GM12878 (cell line): Measurements from ENCODE around the gene BTBD19. TPM values are rescaled to one million over a fixed set of nuclear protein-coding genes. Genes with fewer than 3 reads are reported as not detected.

ENCODE experiments used
- FOS ChIP-seq: IDR thresholded peaks from 3 replicates; pipeline ENCODE4 v1.6.1; 2011; ENCODE audit warnings: borderline replicate concordance; ENCODE audit not compliant: insufficient read length; ENCODE audit errors: extremely low read depth
- KLF5 ChIP-seq: fragments of 450-650 bp; IDR thresholded peaks from 2 replicates; pipeline ENCODE4 v1.6.1; 2014; ENCODE audit warnings: mild to moderate bottlenecking; ENCODE audit not compliant: partially characterized antibody
- POLR2AphosphoS2 ChIP-seq: IDR thresholded peaks from 2 replicates; pipeline ENCODE4 v1.6.1; 2011; ENCODE audit warnings: low read depth, mild to moderate bottlenecking, low read length, improper control_type of control experiment, moderate library complexity
- RB1 ChIP-seq: fragments of 450-650 bp; formaldehyde crosslinking; IDR thresholded peaks from 2 replicates; pipeline ENCODE4 v1.6.1; 2017; ENCODE audit warnings: mild to moderate bottlenecking, borderline replicate concordance
- polyA plus RNA-seq, 11 experiments: library from polyadenylated mRNA; depleted of rRNA in 4 of 11; unstranded in 6 of 11; stranded (reverse) in 5 of 11; fragments of >200 nt; fragmentation: Nextera tagmentation in 4 of 11; fragmentation: Illumina TruSeq in 1 of 11; extraction: Ambion mirVana in 4 of 11; extraction: Trizol in 1 of 11; gene quantifications; 1 replicate in 1 of 11; 2 replicates in 10 of 11; pipeline versions ENCODE4 v1.2.1 to v1.2.3, GENCODE V29; 2011 to 2016; ENCODE audit warnings: inconsistent platforms in 2 of 11, missing spikeins in 2 of 11, low read depth in 1 of 11
- total RNA-seq, 4 experiments: library from RNA; depleted of rRNA in 3 of 4; stranded (reverse); fragments of >200 nt in 3 of 4; fragmentation: Illumina TruSeq in 1 of 4; extraction: Trizol in 1 of 4; gene quantifications; 2 replicates each; pipeline versions ENCODE4 v1.2.1 to v1.2.3, GENCODE V29; 2013 to 2021
- TF ChIP-seq, protein P1 (sequence below): fragments of 450-650 bp; IDR thresholded peaks from 2 replicates; pipeline ENCODE4 v1.6.1; 2017; ENCODE audit warnings: low read depth, mild to moderate bottlenecking, moderate library complexity
- TF ChIP-seq, protein P2 (sequence below): fragments of 450-650 bp; IDR thresholded peaks from 2 replicates; pipeline ENCODE4 v1.6.1; 2017; ENCODE audit warnings: borderline replicate concordance
- TF ChIP-seq, protein P3 (sequence below): fragments of 450-650 bp; IDR thresholded peaks from 2 replicates; pipeline ENCODE4 v1.6.1; 2018; ENCODE audit warnings: borderline replicate concordance, mild to moderate bottlenecking; ENCODE audit not compliant: partially characterized antibody
- TF ChIP-seq, protein P4 (sequence below): IDR thresholded peaks from 2 replicates; pipeline ENCODE4 v1.6.1; 2011; ENCODE audit warnings: borderline replicate concordance, low read depth, mild to moderate bottlenecking, moderate library complexity, low read length; ENCODE audit not compliant: insufficient read depth, poor library complexity, severe bottlenecking

BTBD19 gene
- total and polyA plus RNA-seq, 10 of the 15 experiments (the other 5 are each of a cell fraction or from before 2014, with no cell fraction given), result 0.13 to 2.7 (median 0.42) TPM

DNA sequence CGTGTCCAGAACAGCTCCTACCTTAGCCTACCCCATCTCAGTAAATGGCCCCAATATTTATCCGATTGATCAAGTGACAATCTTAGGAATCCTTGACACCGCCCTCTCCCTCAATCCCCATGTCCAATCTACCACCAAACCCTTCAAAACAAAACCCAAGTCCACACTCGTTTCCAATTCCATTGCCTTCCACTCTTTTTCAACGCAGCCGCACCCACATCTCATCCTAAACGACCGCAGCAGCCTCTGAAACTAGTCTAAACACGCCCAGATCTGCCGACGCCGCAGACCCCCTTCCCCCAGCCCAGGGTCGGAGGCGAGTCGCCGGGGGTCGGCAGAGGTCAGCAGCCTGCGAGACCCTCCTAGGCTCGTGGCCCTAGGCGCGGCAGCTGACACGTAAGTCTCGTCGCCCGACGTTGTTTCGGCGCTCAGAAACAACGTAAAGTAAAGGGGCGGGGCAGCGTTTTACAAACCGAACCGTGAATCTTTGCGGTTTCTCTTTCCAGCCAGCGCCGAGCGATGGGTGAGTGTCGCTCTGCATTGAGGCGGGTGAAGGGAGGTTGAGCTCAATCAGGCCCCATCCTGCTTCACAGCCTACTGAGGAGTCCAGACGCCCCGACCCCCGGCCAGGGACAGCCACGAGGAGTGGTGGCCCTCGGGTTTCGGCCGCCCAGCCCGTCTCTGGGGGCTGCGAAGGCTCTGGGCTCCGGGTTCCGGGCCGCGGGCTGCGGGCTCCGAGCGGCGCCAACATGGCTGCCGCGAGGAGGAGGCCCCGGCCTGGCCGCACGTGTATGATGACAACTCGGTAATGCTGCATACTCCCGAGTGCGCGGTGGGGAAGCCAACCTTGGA is 33.0 kb upstream of the BTBD19 start, which contains the start of gene RPS8 (continued):
- TF ChIP-seq FOS, result no peak
- peak; percentile 87 for TF ChIP-seq KLF5
- TF ChIP-seq, protein P1, sequence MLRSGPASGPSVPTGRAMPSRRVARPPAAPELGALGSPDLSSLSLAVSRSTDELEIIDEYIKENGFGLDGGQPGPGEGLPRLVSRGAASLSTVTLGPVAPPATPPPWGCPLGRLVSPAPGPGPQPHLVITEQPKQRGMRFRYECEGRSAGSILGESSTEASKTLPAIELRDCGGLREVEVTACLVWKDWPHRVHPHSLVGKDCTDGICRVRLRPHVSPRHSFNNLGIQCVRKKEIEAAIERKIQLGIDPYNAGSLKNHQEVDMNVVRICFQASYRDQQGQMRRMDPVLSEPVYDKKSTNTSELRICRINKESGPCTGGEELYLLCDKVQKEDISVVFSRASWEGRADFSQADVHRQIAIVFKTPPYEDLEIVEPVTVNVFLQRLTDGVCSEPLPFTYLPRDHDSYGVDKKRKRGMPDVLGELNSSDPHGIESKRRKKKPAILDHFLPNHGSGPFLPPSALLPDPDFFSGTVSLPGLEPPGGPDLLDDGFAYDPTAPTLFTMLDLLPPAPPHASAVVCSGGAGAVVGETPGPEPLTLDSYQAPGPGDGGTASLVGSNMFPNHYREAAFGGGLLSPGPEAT, result peak; percentile 90
- TF ChIP-seq, protein P2, sequence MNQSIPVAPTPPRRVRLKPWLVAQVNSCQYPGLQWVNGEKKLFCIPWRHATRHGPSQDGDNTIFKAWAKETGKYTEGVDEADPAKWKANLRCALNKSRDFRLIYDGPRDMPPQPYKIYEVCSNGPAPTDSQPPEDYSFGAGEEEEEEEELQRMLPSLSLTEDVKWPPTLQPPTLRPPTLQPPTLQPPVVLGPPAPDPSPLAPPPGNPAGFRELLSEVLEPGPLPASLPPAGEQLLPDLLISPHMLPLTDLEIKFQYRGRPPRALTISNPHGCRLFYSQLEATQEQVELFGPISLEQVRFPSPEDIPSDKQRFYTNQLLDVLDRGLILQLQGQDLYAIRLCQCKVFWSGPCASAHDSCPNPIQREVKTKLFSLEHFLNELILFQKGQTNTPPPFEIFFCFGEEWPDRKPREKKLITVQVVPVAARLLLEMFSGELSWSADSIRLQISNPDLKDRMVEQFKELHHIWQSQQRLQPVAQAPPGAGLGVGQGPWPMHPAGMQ, result no peak
- TF ChIP-seq, protein P3, sequence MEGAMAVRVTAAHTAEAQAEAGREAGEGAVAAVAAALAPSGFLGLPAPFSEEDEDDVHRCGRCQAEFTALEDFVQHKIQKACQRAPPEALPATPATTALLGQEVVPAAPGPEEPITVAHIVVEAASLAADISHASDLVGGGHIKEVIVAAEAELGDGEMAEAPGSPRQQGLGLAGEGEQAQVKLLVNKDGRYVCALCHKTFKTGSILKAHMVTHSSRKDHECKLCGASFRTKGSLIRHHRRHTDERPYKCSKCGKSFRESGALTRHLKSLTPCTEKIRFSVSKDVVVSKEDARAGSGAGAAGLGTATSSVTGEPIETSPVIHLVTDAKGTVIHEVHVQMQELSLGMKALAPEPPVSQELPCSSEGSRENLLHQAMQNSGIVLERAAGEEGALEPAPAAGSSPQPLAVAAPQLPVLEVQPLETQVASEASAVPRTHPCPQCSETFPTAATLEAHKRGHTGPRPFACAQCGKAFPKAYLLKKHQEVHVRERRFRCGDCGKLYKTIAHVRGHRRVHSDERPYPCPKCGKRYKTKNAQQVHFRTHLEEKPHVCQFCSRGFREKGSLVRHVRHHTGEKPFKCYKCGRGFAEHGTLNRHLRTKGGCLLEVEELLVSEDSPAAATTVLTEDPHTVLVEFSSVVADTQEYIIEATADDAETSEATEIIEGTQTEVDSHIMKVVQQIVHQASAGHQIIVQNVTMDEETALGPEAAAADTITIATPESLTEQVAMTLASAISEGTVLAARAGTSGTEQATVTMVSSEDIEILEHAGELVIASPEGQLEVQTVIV, result peak; percentile 65
- peak; percentile 87; the same call in 1 of the 2 replicates for TF ChIP-seq RB1
- TF ChIP-seq, protein P4, sequence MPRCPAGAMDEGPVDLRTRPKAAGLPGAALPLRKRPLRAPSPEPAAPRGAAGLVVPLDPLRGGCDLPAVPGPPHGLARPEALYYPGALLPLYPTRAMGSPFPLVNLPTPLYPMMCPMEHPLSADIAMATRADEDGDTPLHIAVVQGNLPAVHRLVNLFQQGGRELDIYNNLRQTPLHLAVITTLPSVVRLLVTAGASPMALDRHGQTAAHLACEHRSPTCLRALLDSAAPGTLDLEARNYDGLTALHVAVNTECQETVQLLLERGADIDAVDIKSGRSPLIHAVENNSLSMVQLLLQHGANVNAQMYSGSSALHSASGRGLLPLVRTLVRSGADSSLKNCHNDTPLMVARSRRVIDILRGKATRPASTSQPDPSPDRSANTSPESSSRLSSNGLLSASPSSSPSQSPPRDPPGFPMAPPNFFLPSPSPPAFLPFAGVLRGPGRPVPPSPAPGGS, result peak; percentile 44
- peak; percentile 97 for TF ChIP-seq POLR2AphosphoS2
